ENCODE data around the gene MUCL3.
"Not testable (repeated sequence)": the region's sequence is repeated elsewhere in the genome, so short reads cannot be mapped to it uniquely, and the experiment has no call there.

Gene MUCL3

GRCh38 chr6:30926644-30927043 is 14.1 kb upstream of the MUCL3 start:
- no peak for TF ChIP-seq CTCF (IDR thresholded peaks at IDR 0.05; ENCODE audit: low read depth, low read length)
- no peak overlapping the region for H3K4me3 ChIP-seq (ENCODE audit: low read depth, low read length)

- not testable (repeated sequence) for H3K4me3 ChIP-seq (ENCODE audit: low read depth, low read length)
Observed at GRCh38 chr6:30927080-30927479, 13.7 kb upstream of the MUCL3 start.

GRCh38 chr6:30928677-30929076 is 12.1 kb upstream of the MUCL3 start:
- H3K4me3 ChIP-seq (ENCODE audit: low read depth, low read length) = no peak overlapping the region
- TF ChIP-seq CTCF (IDR thresholded peaks at IDR 0.05; ENCODE audit: low read depth, low read length) = no peak

- H3K4me3 ChIP-seq (ENCODE audit: low read depth, low read length) = no peak overlapping the region
- TF ChIP-seq CTCF (IDR thresholded peaks at IDR 0.05; ENCODE audit: low read depth, low read length) = no peak
Observed at GRCh38 chr6:30930506-30930905, 10.3 kb upstream of the MUCL3 start.

- no peak for TF ChIP-seq CTCF (IDR thresholded peaks at IDR 0.05; ENCODE audit: low read depth, low read length)
Observed at GRCh38 chr6:30931272-30931671, 9.5 kb upstream of the MUCL3 start.

GRCh38 chr6:30931969-30932645 is 8.7 kb upstream of the MUCL3 start, which contains the start of gene SFTA2:
Gene SFTA2 (minus strand): TSS chr6:30932170. CDS start chr6:30932096, 74 bp downstream.
- no peak within 1 kb of the TSS for H3K4me3 ChIP-seq (ENCODE audit: low read depth, low read length)
- no peak for TF ChIP-seq CTCF (IDR thresholded peaks at IDR 0.05; ENCODE audit: low read depth, low read length)

More at GRCh38 chr6:30931272-30931671, 9.5 kb upstream of the MUCL3 start:
- no peak overlapping the region for H3K4me3 ChIP-seq (ENCODE audit: low read depth, low read length)

- no peak overlapping the region for H3K4me3 ChIP-seq (ENCODE audit: low read depth, low read length)
- TF ChIP-seq CTCF (IDR thresholded peaks at IDR 0.05; ENCODE audit: low read depth, low read length) = no peak
Observed at GRCh38 chr6:30932665-30933365, 8.0 kb upstream of the MUCL3 start.

All from WI38 (cell line).